ENCODE results near the gene SLC37A1. TPM values are rescaled to one million over a fixed set of nuclear protein-coding genes. Genes with fewer than 3 reads are reported as not detected.

SLC37A1 gene
- total and polyA plus RNA-seq, 10 donors = 6.9 to 31.4 (median 23.2) TPM

- intact Hi-C loops (cut with DNase I; ENCODE audit: low total_unique reads) = loop anchor here (10.0 kb wide), 1 partner anchor 48 kb away; the partner anchor contains the start of gene SLC37A1
- TF ChIP-seq POLR2A (IDR thresholded peaks at IDR 0.05) (no peak), POLR2AphosphoS5 (IDR thresholded peaks at IDR 0.05) (no peak), CTCF (IDR thresholded peaks at IDR 0.05 in 8 of 11, conservative IDR thresholded peaks at IDR 0.05 in 3 of 11) (no peak)
- Histone ChIP-seq H3K27ac (no peak overlapping the region), H3K27me3 (replicated peaks in 1 of 7) (peaks cover 0 to 16% (median 0%) of the 10 kb centered on the region in 7 donors), H3K36me3 (no peaks in the 10 kb centered on the region), H3K9me3 (no peaks in the 10 kb centered on the region), H3K4me1 (peaks cover 3 to 58% (median 40%) of the 10 kb centered on the region in 6 donors), H3K4me3 (no peak overlapping the region)
- 87 to 93% (median 90%) methylated on average over 10 of the region's 10 CpGs for WGBS, 5 donors
- DNase-seq = no peak
Observed at GRCh38 chr21:42466700-42467099, 47.0 kb upstream of the SLC37A1 start.

GRCh38 chr21:42467140-42467983, 46.3 kb upstream of the SLC37A1 start:
- 44 to 52% (median 45%) methylated on average over 12 of the region's 12 CpGs for WGBS, 5 donors
- intact Hi-C loops (cut with DNase I; ENCODE audit: low total_unique reads) = loop anchor here (10.0 kb wide), 1 partner anchor 47 kb away; the partner anchor contains the start of gene SLC37A1
- TF ChIP-seq CTCF (IDR thresholded peaks at IDR 0.05 in 8 of 11, conservative IDR thresholded peaks at IDR 0.05 in 3 of 11) = peak in 4 of 11 experiments; percentile 21 to 33 (median 29)
- no peak for TF ChIP-seq POLR2AphosphoS5 (IDR thresholded peaks at IDR 0.05)
- no peak overlapping the region for H3K27ac ChIP-seq
- H3K27me3 ChIP-seq (replicated peaks in 1 of 7) = peaks cover 0 to 22% (median 0%) of the 10 kb centered on the region in 7 donors
- no peak for DNase-seq
- no peak overlapping the region for H3K4me3 ChIP-seq
- no peaks in the 10 kb centered on the region for H3K9me3 ChIP-seq
- H3K4me1 ChIP-seq = peaks cover 3 to 51% (median 33%) of the 10 kb centered on the region in 6 donors
- H3K36me3 ChIP-seq = no peaks in the 10 kb centered on the region

- Histone ChIP-seq H3K27ac (peak overlapping the region in 1 of 8 donors; percentile 36), H3K4me3 (no peak overlapping the region), H3K27me3 (replicated peaks in 1 of 7) (peaks cover 0 to 23% (median 0%) of the 10 kb centered on the region in 7 donors), H3K36me3 (no peaks in the 10 kb centered on the region), H3K9me3 (no peaks in the 10 kb centered on the region), H3K4me1 (peaks cover 3 to 43% (median 27%) of the 10 kb centered on the region in 6 donors)
- no peak for TF ChIP-seq POLR2AphosphoS5 (IDR thresholded peaks at IDR 0.05)
- no peak for TF ChIP-seq POLR2A (IDR thresholded peaks at IDR 0.05)
- no peak for TF ChIP-seq CTCF (IDR thresholded peaks at IDR 0.05 in 8 of 11, conservative IDR thresholded peaks at IDR 0.05 in 3 of 11)
- intact Hi-C loops (cut with DNase I; ENCODE audit: low total_unique reads) = loop anchor here (10.0 kb wide), 1 partner anchor 46 kb away; the partner anchor contains the start of gene SLC37A1
- DNase-seq = no peak
- 58 to 74% (median 67%) methylated on average over 6 of the region's 6 CpGs for WGBS, 5 donors
Observed at GRCh38 chr21:42468491-42469131, 45.0 kb upstream of the SLC37A1 start.

Measured in spleen (tissue), 11 donors.